Ammon's horn (tissue), 1 donor: ENCODE data around the gene SERPINA1.
"Not testable (repeated sequence)": the region's sequence is repeated elsewhere in the genome, so short reads cannot be mapped to it uniquely, and the experiment has no call there.

Source experiments
- DNase-seq: peaks from one replicate; pipeline ENCODE4 v3.0.0-alpha.2; 2016; ENCODE audit warnings: low spot score

Gene SERPINA1

DNA sequence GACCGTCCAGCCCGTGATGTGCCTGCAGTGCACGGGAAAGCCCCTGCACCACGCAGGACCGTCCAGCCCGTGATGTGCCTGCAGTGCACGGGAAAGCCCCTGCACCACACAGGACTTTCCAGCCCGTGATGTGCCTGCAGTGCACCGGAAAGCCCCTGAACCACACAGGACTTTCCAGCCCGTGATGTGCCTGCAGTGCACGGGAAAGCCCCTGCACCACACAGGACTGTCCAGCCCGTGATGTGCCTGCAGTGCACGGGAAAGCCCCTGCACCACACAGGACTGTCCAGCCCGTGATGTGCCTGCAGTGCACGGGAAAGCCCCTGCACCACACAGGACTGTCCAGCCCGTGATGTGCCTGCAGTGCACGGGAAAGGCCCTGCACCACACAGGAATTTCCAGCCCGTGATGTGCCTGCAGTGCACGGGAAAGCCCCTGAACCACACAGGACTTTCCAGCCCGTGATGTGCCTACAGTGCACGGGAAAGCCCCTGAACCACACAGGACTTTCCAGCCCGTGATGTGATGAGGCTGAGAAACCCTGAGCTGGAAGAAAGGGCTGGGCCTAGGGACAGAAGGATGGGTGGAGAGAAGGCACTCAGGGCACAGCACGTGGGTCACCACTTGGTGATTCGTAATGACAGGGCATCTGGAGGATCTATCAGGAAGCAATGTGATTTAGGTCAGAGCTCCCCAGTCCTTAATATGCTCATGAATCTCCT lies 42.2 kb downstream of the SERPINA1 start:
- not testable (repeated sequence) for DNase-seq

DNA sequence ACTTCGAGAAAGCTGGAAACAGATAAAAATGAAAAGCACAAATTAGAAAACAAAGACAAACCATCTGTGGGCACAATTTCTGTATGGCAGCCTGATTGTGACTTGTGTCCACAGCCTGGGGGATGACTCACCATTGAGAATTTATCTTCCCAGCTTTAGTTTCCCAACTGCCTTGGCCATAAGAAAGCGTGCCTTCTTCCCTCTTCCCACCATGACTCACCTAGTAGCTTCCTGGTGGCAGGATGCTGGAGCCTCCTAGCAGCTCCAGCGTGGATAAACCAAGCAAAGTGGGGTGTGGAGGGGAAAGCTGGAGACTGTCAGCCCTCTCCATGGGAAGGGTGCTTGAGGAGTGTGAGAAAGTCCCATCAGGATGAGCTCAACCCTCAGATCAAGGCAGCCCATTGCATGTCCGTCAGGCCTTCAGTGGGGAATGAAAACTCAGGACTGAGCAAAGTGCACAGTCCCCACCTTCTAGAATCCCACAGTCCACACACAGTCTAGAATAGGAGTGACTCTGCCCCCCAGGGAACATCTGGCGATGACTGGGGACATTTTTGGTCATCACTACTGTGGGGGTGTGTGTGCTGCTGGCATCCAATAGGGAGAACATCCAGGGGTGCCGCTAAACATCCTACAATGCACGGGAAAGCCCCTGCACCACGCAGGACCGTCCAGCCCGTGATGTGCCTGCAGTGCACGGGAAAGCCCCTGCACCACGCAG lies 42.9 kb downstream of the SERPINA1 start:
- DNase-seq: no peak

DNA sequence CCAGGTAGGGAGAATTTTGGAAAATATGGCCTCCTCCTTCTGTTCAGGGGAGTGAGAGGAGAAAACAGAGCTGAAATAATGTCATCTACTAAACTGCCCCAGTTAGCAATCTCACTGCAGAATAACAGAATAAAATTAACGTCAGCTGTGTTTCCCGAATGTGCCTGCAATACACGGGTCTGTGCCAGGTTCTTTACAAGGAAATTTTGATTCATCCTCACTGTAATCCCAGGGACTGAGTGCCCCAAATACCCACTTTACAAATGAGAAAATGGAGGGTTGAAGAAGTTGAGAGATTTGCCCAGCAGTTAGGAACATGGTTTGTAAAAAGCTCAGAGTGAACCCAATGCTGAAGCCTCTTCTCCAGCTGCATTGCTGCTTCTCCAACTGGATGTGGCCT lies 44.0 kb downstream of the SERPINA1 start:
- DNase-seq: peak; percentile 17

DNA sequence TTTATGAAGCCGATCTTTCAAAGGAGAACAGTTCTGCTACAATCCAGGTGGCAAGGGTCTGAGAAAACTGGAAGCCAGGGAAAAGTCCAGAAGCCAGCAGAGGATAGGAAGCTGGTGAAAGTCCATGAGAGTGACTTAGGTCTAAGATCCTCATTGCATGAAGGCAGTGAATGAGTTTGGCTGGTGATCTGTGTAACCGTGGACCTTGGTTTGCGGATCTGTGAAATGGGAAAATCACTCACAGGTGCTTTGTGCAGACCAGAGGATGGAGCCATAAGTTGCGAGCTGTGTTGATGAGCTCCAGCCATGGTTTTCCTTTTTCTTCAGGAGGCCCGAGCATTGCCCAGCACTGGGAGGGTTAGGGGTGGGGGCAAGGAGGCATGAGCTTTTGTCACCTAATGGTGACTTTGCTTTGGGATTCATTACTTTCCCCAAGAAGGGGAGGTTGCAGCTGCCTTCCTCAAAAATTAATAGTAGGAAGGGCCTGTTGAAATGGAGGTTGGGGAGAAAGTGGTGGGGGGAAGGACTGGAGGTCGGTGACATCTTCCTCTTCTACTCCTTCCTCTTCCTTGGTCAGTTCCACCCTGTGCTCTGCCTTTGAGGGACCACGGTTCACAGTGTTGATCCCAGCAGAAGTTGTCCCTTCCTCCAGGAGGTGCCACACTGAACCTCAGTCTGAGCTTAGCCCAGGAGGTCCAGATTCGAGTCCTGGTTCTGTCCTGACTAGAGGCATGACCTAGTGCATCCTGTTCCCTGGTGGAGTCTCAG lies 45.0 kb downstream of the SERPINA1 start:
- DNase-seq: no peak

DNA sequence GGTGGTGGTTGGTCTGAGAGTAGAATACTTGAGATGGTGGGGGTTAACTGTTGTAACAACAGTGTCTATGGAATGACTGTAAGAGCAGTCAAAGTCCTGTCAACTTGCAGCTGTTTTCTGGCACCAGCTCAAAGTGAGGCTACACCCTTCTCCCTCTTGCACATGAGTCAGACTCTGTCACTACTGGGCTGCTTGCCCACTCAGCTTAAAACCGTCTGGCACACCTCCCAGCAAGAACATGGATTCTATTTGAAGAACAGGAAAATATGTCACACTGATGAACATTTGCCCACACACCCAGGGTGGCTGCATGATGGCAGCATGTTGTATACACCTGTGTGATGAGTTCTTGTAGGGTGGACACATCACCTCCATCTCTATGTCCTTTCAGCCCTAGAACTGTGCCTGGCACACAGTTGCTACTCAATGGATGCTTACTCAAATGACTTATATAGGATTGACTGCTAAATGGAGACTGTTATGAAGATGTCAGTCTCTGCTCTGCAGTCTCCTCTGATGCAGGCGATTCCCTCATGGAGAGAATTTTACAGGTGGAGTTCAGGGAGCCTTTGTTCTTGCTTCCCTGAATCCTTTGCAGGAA lies 46.0 kb downstream of the SERPINA1 start:
- DNase-seq: peak; percentile 74

DNA sequence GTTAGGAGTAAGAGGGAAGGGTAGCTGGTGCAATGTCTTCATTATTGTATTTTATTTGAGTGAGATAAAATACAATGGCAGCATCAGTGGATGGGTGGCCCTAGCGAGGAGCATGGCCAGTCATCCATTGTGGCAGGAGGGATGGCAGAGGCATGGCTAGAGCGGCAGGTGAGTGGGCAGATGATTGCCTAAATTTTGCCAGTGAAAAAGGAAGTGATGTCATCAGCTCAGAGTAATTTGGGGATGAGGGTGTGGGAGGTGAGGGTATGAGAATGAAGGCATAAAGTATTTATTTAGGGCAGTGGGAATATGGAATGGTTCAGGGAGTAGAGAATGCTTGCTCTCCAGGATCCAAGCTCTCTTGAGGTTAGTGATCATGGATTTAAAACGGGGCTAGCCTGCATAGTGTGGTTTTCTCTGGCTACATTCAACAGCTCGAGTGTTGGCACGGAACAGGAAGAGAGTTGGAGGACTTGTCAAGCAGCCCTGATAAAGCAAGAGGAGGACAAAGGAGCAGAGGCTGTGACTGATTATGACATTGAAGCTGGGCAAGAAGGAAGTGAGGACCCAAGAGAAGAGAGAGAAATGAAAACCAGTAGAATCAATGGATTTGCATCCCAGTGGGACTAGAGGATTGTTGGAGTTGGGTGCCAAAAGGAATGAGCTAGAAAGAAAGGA lies 46.6 kb downstream of the SERPINA1 start:
- no peak for DNase-seq

DNA sequence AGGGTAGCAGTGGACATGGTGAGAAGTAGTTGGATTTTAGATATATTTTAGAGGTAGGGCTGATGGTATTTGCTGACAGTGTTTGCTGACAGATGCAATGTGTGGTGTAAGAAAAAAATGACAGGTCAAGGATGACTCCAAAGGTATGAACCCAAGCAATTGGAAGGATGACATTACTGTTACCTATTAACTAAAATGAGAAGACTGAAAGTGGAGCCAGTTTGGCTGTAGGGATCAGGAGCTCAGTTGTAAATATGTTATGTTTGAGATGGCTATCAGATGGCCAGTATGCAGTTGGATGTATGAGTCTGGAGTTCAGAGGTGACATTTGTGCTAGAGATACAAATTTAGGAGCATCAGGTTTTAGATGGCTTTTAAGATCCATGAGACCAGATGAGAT lies 47.9 kb downstream of the SERPINA1 start:
- no peak for DNase-seq

DNA sequence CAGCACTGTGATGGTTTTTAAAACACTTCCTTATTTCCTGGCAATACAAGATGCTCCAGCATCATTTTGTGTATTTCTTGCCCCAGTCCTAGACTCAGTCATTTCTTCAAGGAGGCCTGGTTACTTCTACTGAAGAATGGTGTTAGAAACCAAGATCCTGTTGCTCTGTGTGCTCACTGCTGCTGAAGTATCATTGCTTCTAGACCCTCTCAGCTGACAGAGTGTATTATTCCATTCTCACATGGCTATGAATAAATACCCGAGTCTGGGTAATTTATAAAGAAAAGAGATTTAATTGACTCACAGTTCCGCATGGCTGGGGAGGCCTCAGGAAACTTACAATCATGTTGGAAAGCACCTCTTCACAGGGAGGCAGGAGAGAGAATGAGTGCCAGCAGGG lies 50.4 kb downstream of the SERPINA1 start:
- DNase-seq: no peak

DNA sequence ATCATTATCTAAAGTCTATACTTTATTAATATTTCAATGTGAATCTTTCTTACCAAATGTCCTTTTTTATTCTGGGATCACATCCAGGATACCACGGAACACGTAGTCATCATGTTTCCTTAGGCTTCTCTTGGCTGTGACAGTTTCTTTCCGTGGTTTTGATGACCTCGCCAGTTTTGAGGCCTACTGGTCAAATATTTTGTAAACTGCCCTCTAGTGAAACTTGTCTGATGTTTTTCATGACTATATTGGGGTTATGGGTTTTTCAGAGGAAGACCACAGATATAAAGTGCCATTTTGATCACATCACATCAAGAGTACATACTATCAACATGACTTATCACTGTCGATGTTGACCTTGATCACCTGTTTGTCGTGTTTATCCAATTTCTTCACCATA lies 51.1 kb downstream of the SERPINA1 start:
- DNase-seq: no peak

DNA sequence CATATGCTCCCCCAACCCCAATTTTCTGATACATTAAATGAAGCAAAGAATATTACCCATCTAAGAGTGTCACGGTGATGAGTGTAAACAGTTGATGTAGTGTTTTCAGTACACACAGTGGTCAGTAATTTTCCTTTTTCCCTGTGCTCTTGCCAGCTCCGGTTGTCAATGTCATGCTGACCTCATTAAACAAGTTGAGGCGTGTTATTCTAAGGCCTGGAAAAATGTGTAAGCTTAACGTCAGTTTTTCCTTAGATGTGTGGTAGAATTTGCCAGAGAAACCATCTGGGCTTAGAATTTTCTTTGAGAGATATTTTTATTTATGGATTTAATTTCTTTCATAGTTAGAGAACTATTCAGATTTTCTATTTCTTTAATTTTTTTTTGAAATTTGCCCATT lies 53.5 kb downstream of the SERPINA1 start:
- no peak for DNase-seq

DNA sequence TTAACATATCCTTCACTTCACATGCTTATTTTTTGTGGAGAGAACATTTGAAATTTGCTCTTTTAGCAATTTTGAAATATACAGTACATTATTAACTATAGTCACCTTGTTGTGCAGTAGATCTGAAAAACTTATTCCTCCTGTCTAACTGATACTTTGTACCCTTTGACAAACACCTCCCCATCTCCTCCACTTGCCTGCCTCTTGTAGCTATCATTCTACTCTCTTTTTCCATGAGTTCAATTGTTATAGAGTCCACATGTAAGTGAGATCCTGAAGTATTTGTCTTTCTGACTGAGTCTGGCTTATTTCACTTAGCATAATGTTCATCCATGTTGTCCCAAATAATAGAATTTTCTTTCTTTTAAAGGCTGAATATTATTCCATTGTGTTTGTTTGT lies 55.8 kb downstream of the SERPINA1 start:
- DNase-seq: no peak

DNA sequence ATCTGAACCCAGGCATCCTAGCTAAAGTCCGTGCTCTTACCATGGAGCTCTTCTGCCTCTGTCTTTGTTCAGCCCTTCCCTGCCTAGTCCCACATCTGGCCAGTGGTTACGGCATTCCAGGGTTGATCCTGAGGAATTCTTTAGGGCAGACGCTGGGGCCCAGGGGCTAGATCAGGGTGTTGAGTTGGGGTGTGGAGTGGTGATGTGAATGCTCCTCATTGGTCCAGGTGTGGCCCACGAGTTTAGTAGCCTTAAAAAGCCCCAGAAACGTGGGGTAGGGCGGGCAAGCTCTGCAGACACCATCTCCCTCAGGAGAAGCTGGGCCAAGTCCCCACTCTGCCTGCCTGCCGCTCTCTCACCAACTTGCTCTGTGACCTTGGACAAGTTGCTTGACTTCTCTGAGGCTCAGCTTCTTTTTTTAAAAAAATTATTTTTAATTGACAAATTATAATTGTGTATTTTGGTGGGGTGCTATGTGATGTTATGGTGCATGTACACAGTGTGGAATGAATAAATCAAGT lies 56.3 kb downstream of the SERPINA1 start:
- no peak for DNase-seq

DNA sequence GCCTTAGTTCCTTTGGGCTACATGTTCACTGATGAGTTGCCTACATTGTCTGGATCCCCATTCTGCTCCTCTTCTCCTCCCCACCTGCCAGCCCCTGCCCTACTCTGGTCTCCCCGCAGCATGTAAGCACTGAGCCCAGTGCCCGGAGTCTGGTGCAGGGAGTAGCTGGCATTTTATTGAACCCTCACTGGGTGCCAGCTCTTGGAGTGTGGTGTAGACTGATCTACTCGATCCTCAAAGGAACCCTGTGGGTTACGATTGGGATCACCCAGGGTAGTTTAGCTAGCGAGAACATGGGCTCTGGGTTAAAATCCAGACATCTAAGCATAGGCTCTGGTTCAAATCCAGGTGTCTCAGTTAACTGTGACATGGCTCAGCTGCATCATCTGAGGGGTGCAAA lies 56.9 kb downstream of the SERPINA1 start:
- no peak for DNase-seq

DNA sequence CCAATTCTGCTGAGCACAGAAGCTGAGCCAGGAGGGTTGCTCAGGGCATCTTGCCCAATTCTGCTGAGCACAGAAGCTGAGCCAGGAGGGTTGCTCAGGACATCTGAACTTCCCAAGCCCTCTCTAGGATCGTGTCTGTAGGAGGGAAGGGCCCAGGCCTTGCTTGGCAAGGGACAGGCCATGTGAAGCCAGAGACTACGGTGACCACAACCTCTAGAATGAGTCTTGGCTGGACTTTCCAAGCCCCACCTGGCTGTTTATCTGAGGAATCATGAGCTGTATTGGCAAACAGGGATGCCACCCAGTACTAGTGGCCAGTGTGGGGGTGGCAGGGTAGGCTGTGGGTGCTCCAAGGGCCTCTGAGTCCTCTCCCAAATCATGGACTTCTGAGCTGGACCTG lies 57.5 kb downstream of the SERPINA1 start:
- DNase-seq: no peak

DNA sequence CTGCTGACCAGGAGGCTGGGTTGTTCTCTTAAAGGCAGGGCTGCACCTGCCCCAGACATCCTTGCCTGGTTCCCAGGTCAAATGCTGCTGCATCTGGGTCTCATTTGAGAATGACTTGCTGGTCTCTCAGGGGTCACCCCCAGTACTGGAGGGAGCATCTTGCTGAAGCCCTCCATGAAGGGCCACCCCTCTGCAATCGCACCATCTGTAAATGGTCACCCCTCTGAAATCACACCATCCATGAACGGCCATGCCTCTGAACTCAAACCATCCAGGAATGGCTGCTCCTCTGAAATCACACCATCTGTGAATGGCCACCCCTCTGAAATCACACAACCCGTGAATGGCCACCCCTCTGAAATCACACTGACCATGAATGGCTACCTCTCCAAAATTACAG lies 58.0 kb downstream of the SERPINA1 start:
- DNase-seq: no peak

DNA sequence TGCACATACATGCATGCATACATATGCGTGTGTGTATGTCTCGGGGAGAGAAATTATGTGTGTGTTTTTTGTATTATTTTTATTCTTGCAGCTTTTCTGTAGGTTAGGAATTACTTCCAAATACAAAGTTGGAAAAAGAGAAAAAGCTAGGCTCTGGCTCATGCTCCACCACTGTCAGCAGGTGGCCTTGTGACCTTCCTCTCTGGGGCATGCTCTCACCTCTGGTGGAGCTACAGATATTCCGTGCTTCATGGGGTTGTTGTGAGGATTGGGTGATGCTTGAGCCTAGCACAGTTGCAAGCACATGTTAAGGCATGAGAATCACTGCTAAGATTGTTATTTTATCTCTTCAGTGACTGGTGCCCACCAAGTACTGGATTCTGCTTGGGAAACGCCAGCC lies 58.5 kb downstream of the SERPINA1 start:
- DNase-seq: no peak

DNA sequence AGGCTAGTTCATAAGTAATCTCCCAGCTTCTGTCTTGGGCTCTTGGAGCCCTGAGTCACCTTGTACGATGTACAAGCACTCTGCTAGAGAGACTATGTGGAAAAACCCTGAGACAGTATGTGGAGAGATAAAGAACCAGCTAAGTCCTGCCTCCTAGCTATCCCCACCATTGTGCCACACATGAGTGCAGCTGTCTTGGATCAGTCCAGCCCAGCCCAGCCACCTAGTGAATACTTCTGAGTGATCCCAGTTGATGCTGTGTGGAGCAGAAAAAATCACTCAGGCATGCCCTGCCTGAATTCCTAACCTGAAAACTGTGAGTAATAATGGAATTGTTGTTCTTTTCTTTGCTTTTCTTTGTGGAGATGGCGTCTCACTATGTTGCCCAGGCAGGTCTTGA lies 60.2 kb downstream of the SERPINA1 start:
- no peak for DNase-seq
